ENCODE data around the gene IL27RA.
"Not testable (repeated sequence)": the region's sequence is repeated elsewhere in the genome, so short reads cannot be mapped to it uniquely, and the experiment has no call there.

Gene IL27RA

GRCh38 chr19:14005349-14006084 lies 26.0 kb upstream of the IL27RA start:
- H3K36me3 ChIP-seq (ENCODE audit: insufficient read depth, low read length): no peaks in the 10 kb centered on the region
- peak overlapping the region; percentile 79 for H3K4me3 ChIP-seq (ENCODE audit: low read length)
- H3K27me3 ChIP-seq (ENCODE audit: insufficient read depth, low read length): no peaks in the 10 kb centered on the region
- no peak overlapping the region for H2AFZ ChIP-seq (ENCODE audit: low read depth, low read length)
- H3K9me3 ChIP-seq (ENCODE audit: low read length): peaks cover under 1% of the 10 kb centered on the region
- H3K4me1 ChIP-seq (ENCODE audit: insufficient read depth, low read length): no peaks in the 10 kb centered on the region

- no peaks in the 10 kb centered on the region for H3K36me3 ChIP-seq (ENCODE audit: insufficient read depth, low read length)
- H3K27me3 ChIP-seq (ENCODE audit: insufficient read depth, low read length): no peaks in the 10 kb centered on the region
- H3K4me1 ChIP-seq (ENCODE audit: insufficient read depth, low read length): no peaks in the 10 kb centered on the region
- peak within 1 kb of the TSS; percentile 79 for H3K4me3 ChIP-seq (ENCODE audit: low read length)
- no peaks in the 10 kb centered on the region for H3K9me3 ChIP-seq (ENCODE audit: low read length)
- H2AFZ ChIP-seq (ENCODE audit: low read depth, low read length): peak within 1 kb of the TSS; percentile 91
These were observed 25.3 kb upstream of the IL27RA start, which contains the start of gene RFX1 for GRCh38 chr19:14006085-14006765. Gene RFX1 (minus strand): TSS chr19:14006320. CDS start chr19:13993843, 12,477 bp downstream.

DNA sequence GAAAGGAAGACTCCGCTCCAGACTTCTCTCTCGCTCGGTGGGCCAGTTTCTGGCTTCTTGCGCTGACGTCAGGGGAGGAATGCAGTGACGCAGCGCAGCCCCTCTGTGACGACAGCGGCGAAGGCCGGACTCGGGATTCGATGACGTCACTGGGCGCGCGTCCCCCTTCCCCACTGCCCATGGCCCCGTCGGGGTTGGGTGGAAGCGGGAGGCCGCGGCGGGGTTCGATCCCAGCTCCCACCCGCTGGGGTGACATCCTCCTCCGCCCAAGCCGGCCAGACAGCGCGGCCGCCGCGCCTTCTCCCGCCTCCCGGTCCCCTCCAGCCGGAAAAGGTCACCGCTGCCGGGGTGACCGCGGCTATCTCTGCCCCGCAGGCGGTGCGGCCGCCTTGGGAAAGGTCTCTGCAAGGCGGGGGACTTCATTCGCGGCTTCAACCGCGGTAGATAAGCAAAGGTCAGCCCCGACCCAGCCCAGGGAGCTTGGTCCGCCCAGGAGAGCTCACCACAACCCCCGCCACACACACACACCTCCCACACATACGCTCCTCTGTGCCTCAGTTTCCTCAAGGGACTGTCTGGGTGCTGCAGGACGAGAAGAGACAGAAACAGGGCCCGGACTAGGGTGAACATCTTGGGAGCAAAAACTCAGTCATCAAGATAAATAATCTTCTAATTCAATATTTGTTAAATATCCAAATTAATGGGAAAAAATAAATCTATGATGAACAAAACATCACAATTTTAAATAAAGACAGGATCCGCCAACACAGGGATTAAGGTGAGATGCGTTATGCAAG lies 24.6 kb upstream of the IL27RA start:
- Histone ChIP-seq H3K4me1 (ENCODE audit: insufficient read depth, low read length) (no peaks in the 10 kb centered on the region), H3K27me3 (ENCODE audit: insufficient read depth, low read length) (no peaks in the 10 kb centered on the region), H2AFZ (ENCODE audit: low read depth, low read length) (peak overlapping the region; percentile 91), H3K36me3 (ENCODE audit: insufficient read depth, low read length) (no peaks in the 10 kb centered on the region), H3K4me3 (ENCODE audit: low read length) (peak overlapping the region; percentile 79), H3K9me3 (ENCODE audit: low read length) (no peaks in the 10 kb centered on the region)

DNA sequence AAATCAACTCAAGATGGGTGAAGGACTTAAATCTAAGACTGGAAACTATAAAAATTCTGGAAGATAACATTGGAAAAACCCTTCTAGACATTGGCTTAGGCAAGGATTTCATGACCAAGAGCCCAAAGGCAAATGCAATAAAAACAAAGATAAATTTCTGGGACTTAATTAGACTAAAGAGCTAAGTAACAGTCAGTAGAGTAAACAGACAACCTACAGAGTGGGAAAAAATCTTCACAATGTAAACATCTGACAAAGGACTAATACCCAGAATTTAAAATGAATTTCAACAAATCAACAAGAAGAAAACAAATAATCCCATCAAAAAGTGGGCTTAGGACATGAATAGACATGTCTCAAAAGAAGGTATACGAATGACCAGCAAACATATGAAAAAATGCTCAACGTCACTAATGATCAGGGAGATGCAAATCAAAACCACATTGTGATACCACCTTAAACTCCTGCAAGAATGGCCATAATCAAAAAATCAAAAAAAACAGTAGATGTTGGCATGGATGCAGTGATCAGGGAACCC lies 19.1 kb upstream of the IL27RA start:
- no peaks in the 10 kb centered on the region for H3K9me3 ChIP-seq (ENCODE audit: low read length)
- H3K4me1 ChIP-seq (ENCODE audit: insufficient read depth, low read length): no peaks in the 10 kb centered on the region
- H3K4me3 ChIP-seq (ENCODE audit: low read length): no peak overlapping the region
- no peak overlapping the region for H2AFZ ChIP-seq (ENCODE audit: low read depth, low read length)
- no peaks in the 10 kb centered on the region for H3K36me3 ChIP-seq (ENCODE audit: insufficient read depth, low read length)
- no peaks in the 10 kb centered on the region for H3K27me3 ChIP-seq (ENCODE audit: insufficient read depth, low read length)

- H2AFZ ChIP-seq (ENCODE audit: low read depth, low read length): no peak overlapping the region
- H3K9me3 ChIP-seq (ENCODE audit: low read length): no peaks in the 10 kb centered on the region
- no peaks in the 10 kb centered on the region for H3K36me3 ChIP-seq (ENCODE audit: insufficient read depth, low read length)
- no peak overlapping the region for H3K4me3 ChIP-seq (ENCODE audit: low read length)
- H3K4me1 ChIP-seq (ENCODE audit: insufficient read depth, low read length): no peaks in the 10 kb centered on the region
- no peaks in the 10 kb centered on the region for H3K27me3 ChIP-seq (ENCODE audit: insufficient read depth, low read length)
These were observed 16.0 kb upstream of the IL27RA start for GRCh38 chr19:14015524-14016035.

- peaks cover 7% of the 10 kb centered on the region for H3K4me1 ChIP-seq (ENCODE audit: insufficient read depth, low read length)
- H2AFZ ChIP-seq (ENCODE audit: low read depth, low read length): no peak overlapping the region
- H3K9me3 ChIP-seq (ENCODE audit: low read length): no peaks in the 10 kb centered on the region
- no peaks in the 10 kb centered on the region for H3K36me3 ChIP-seq (ENCODE audit: insufficient read depth, low read length)
- no peak overlapping the region for H3K4me3 ChIP-seq (ENCODE audit: low read length)
- H3K27me3 ChIP-seq (ENCODE audit: insufficient read depth, low read length): no peaks in the 10 kb centered on the region
These were observed 12.5 kb upstream of the IL27RA start for GRCh38 chr19:14019100-14019499.

DNA sequence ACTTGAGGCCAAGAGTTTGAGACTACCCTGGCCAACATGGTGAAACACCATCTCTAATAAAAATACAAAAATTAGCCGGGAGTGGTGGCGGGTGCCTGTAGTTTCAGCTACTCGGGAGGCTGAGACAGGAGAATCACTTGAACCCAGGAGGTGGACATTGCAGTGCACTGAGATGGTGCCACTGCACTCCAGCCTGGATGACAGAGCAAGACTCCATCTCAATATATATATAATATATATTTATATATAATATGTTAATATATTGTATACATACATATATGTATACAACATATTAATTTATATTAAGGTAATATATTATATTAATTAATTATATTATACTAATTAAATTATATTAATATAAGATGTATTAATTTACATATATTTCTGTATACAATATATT lies 11.8 kb upstream of the IL27RA start:
- not testable (repeated sequence) for H3K36me3 ChIP-seq (ENCODE audit: insufficient read depth, low read length); H3K4me3 ChIP-seq (ENCODE audit: low read length); H3K4me1 ChIP-seq (ENCODE audit: insufficient read depth, low read length); H3K9me3 ChIP-seq (ENCODE audit: low read length); H3K27me3 ChIP-seq (ENCODE audit: insufficient read depth, low read length); H2AFZ ChIP-seq (ENCODE audit: low read depth, low read length)

DNA sequence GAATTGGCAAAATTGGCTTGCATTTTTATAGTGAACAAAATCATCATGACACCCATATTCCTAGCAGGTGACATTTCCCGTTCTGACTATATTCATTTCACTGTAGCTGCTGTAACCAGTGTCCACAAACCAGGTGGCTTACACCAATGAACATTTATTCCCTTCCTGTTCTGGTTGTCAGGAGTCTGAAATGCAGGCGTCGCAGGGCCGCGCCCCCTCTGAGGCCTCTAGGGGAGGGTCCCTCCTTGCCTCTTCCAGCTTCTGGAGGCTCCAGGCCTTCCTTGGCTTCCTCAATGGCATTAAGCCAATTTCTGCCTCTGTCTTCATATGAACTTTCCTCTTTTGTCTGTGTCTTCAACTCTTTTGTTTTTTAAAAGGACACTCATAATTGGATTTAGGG lies 10.1 kb upstream of the IL27RA start:
- Histone ChIP-seq H3K4me3 (ENCODE audit: low read length) (no peak overlapping the region), H3K36me3 (ENCODE audit: insufficient read depth, low read length) (no peaks in the 10 kb centered on the region), H3K9me3 (ENCODE audit: low read length) (no peaks in the 10 kb centered on the region), H2AFZ (ENCODE audit: low read depth, low read length) (no peak overlapping the region), H3K27me3 (ENCODE audit: insufficient read depth, low read length) (no peaks in the 10 kb centered on the region), H3K4me1 (ENCODE audit: insufficient read depth, low read length) (peaks cover 7% of the 10 kb centered on the region)

- H3K27me3 ChIP-seq (ENCODE audit: insufficient read depth, low read length): peaks cover 2% of the 10 kb centered on the region
- peaks cover 7% of the 10 kb centered on the region for H3K4me1 ChIP-seq (ENCODE audit: insufficient read depth, low read length)
- H3K36me3 ChIP-seq (ENCODE audit: insufficient read depth, low read length): no peaks in the 10 kb centered on the region
- no peak overlapping the region for H3K4me3 ChIP-seq (ENCODE audit: low read length)
- no peaks in the 10 kb centered on the region for H3K9me3 ChIP-seq (ENCODE audit: low read length)
- H2AFZ ChIP-seq (ENCODE audit: low read depth, low read length): no peak overlapping the region
These were observed 9.1 kb upstream of the IL27RA start for GRCh38 chr19:14022469-14022868.

- H3K36me3 ChIP-seq (ENCODE audit: insufficient read depth, low read length): no peaks in the 10 kb centered on the region
- H3K27me3 ChIP-seq (ENCODE audit: insufficient read depth, low read length): peaks cover 4% of the 10 kb centered on the region
- peaks cover 7% of the 10 kb centered on the region for H3K4me1 ChIP-seq (ENCODE audit: insufficient read depth, low read length)
- no peak overlapping the region for H3K4me3 ChIP-seq (ENCODE audit: low read length)
- no peaks in the 10 kb centered on the region for H3K9me3 ChIP-seq (ENCODE audit: low read length)
- peak overlapping the region; percentile 64 for H2AFZ ChIP-seq (ENCODE audit: low read depth, low read length)
These were observed 7.9 kb upstream of the IL27RA start for GRCh38 chr19:14023404-14024235.

DNA sequence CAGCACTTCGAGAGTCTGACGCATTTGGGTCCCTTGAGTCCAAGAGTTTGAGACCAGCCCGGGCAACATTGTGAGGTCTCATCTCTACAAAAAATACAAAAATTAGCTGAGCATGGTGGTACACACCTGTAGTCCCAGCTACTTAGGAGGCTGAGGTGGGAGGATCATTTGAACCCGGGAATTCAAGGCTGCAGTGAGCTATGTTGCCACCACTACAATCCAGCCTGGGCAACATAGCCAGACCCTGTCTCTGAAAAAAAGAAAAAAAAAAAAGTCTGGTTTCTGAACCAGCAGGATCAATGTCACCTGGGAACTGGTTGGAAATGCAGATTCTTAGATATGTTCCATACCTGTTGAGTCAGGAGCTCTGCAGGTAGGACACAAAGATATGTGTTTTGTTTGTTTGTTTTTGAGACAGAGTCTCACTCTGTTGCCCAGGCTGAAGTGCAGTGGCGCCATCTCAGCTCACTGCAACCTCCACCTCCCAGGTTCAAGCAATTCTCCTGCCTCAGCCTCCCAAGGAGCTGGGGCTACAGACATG lies 4.8 kb upstream of the IL27RA start:
- not testable (repeated sequence) for H2AFZ ChIP-seq (ENCODE audit: low read depth, low read length); H3K9me3 ChIP-seq (ENCODE audit: low read length); H3K4me3 ChIP-seq (ENCODE audit: low read length); H3K4me1 ChIP-seq (ENCODE audit: insufficient read depth, low read length); H3K36me3 ChIP-seq (ENCODE audit: insufficient read depth, low read length)
- H3K27me3 ChIP-seq (ENCODE audit: insufficient read depth, low read length): peaks cover 12% of the 10 kb centered on the region

DNA sequence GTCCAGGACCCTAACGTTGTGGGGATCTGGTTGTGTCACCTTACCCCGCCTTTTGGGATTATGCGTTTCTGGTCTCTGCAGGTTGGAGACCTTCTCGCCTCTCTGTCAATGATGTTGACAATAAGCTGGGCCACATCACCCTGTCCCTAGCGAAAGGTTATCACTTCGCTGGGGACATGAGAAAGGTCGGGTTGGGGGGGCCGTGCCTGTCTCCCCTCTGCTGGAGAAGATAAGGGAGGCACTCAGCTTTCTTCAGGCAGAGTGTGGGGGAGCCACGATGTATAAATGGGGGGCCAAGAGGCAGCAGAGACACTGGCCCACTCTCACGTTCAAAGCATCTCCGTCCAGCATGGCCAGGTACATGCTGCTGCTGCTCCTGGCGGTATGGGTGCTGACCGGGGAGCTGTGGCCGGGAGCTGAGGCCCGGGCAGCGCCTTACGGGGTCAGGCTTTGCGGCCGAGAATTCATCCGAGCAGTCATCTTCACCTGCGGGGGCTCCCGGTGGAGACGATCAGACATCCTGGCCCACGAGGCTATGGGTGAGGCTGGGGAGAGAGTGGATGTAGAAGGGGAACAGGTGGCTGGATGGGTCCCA lies 3.6 kb upstream of the IL27RA start, which contains the start of gene RLN3:
Gene RLN3 (plus strand): TSS at position 293 of the 595 bp plus-strand sequence. CDS start 57 bp downstream, at position 350.
- Histone ChIP-seq H2AFZ (ENCODE audit: low read depth, low read length) (no peak within 1 kb of the TSS), H3K36me3 (ENCODE audit: insufficient read depth, low read length) (no peaks in the 10 kb centered on the region), H3K27me3 (ENCODE audit: insufficient read depth, low read length) (peaks cover 12% of the 10 kb centered on the region), H3K4me3 (ENCODE audit: low read length) (no peak within 1 kb of the TSS), H3K4me1 (ENCODE audit: insufficient read depth, low read length) (peaks cover 13% of the 10 kb centered on the region), H3K9me3 (ENCODE audit: low read length) (no peaks in the 10 kb centered on the region)
